ENCODE results near the gene FXR2.

FXR2 gene

GRCh38 chr17:7552621-7553051 is 62.1 kb downstream of the FXR2 start:
- peak in 4 of 58 donors; percentile 9 to 32 (median 16) for DNase-seq

GRCh38 chr17:7551396-7551795 is 63.3 kb downstream of the FXR2 start:
- no peak for DNase-seq

DNA sequence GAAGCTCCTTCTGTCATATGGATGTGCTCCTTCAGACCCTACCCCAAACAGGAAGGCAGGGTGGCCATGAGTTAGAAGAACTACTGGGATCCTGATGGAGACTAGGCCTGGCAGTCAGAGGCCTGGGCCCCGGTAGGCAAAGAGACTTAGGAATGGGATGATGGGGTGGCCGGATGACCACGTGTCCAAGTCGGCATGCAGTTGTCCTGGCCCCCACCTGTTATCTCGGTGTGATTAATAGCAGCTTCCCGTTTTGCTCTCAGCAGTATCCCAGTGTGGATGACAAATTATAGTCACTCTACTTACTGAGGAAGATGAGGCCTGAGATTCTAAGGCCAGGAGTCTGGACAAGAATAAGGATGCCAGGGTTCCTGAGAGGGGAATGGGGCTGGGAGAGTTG is 64.4 kb downstream of the FXR2 start:
- DNase-seq: no peak

GRCh38 chr17:7549401-7550055 is 65.2 kb downstream of the FXR2 start:
- DNase-seq: peak in 9 of 58 donors; percentile 16 to 73 (median 38)

DNA sequence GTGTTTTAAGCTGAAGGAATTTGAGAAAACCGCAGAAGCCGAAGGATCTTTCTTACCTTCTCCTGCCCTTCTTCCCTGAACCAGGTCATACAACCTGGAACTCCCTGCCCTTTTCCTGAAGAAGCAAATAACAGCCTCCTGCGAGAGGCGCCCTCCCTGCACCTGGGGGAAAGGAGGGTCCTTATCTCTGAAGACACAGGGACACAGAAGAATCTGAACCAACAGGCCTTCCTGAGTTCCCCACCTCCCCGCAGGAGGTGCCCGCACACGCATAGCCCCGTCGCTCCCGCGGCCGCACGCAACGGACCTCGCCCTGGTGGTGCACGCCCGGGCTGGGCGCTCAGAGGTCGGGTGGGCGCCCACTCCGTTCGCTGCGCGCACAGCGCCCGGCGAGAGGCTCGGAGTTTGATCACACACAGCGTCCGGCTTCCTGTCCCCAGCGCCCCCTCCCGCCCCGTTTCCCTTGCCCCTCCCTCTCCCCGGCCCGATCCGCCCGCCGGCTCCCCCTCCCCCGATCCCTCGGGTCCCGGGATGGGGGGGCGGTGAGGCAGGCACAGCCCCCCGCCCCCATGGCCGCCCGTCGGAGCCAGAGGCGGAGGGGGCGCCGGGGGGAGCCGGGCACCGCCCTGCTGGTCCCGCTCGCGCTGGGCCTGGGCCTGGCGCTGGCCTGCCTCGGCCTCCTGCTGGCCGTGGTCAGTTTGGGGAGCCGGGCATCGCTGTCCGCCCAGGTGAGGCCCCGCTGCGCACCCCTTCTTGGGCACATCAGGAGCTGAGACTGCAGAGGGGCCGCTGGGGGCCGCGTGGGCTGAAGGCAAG is 65.9 kb downstream of the FXR2 start, which contains the start of gene TNFSF12:
TSS of gene TNFSF12 (plus strand) at position 474 of the 816 bp plus-strand sequence. CDS start at position 570, 96 bp downstream.
- DNase-seq: peak in 42 of 58 donors; percentile 13 to 71 (median 42)

- no peak for DNase-seq
Measured at GRCh38 chr17:7544911-7545310, 69.8 kb downstream of the FXR2 start.
